Suprapubic skin (tissue), 4 donors: ENCODE results near the gene SLIT1.

ENCODE experiments used
- EP300 ChIP-seq: sonication (generic); formaldehyde crosslinking; IDR thresholded peaks from one replicate; pipeline ENCODE4 v1.6.1; 2017; ENCODE audit warnings: antibody characterized with exemption
- POLR2A ChIP-seq, 2 donors: fragments of 450-650 bp; IDR thresholded peaks; one replicate each; pipeline ENCODE4 v1.6.1; 2017; ENCODE audit warnings: antibody characterized with exemption in 2 of 2, mild to moderate bottlenecking in 2 of 2, moderate library complexity in 2 of 2
- POLR2AphosphoS5 ChIP-seq, 3 donors: sonication (generic); formaldehyde crosslinking; IDR thresholded peaks; one replicate each; pipeline ENCODE4 v1.6.1; 2017; ENCODE audit warnings: antibody characterized with exemption in 3 of 3
- TF ChIP-seq, protein P1 (sequence below), 2 donors: fragments of 200-600 bp in 1 of 2; fragments of 450-650 bp in 1 of 2; sonication (generic) in 1 of 2; IDR thresholded peaks; one replicate each; pipeline ENCODE4 v1.5.1; 2016 to 2019; ENCODE audit warnings: antibody characterized with exemption in 2 of 2, mild to moderate bottlenecking in 1 of 2, moderate library complexity in 1 of 2

DNA sequence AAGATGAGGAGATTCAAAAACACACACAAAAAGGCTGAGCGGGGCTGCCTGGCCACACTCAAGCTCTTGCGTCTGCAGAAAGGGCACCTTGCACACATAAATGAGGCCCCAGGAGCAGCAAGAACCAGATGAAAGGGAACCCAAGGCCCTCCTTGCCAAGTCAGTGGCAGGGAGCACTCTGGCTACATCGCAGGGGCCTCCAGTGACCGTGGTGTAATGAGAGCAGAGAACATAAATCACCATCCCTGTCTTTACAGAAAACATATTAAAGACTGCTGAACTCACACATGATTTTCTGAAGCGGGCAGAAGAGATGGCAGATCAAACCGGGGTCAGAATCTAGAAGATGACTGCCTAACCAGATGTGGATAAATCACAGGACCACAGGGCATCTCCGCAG is 80.5 kb downstream of the SLIT1 start:
- TF ChIP-seq, protein P1, sequence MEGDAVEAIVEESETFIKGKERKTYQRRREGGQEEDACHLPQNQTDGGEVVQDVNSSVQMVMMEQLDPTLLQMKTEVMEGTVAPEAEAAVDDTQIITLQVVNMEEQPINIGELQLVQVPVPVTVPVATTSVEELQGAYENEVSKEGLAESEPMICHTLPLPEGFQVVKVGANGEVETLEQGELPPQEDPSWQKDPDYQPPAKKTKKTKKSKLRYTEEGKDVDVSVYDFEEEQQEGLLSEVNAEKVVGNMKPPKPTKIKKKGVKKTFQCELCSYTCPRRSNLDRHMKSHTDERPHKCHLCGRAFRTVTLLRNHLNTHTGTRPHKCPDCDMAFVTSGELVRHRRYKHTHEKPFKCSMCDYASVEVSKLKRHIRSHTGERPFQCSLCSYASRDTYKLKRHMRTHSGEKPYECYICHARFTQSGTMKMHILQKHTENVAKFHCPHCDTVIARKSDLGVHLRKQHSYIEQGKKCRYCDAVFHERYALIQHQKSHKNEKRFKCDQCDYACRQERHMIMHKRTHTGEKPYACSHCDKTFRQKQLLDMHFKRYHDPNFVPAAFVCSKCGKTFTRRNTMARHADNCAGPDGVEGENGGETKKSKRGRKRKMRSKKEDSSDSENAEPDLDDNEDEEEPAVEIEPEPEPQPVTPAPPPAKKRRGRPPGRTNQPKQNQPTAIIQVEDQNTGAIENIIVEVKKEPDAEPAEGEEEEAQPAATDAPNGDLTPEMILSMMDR (IDR thresholded peaks at IDR 0.05), result no peak
- no peak for TF ChIP-seq POLR2A (IDR thresholded peaks at IDR 0.05)
- TF ChIP-seq EP300, result no peak
- no peak for TF ChIP-seq POLR2AphosphoS5 (IDR thresholded peaks at IDR 0.05)
